ENCODE measurements around the gene GCSH.

The GCSH gene

DNA sequence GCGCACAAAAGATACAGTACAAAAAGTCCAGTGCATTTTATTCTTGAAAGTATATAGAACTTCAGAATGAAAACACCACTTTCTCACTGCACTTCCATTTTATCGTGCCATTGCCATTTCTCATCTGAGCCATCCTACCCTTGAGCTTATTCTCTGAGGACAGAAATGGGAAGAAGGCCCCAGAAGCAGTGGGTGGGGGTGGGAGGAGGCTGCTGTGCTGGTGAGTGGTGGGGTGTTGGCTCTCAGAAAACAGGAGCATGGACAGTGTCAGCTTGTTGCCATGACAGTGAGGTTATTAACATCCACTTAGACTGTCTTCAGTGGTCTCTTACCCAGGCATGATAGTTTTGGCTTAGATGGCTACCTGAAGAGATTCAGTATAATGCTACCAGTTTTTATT is 56.1 kb downstream of the GCSH start:
- no peak for DNase-seq

DNA sequence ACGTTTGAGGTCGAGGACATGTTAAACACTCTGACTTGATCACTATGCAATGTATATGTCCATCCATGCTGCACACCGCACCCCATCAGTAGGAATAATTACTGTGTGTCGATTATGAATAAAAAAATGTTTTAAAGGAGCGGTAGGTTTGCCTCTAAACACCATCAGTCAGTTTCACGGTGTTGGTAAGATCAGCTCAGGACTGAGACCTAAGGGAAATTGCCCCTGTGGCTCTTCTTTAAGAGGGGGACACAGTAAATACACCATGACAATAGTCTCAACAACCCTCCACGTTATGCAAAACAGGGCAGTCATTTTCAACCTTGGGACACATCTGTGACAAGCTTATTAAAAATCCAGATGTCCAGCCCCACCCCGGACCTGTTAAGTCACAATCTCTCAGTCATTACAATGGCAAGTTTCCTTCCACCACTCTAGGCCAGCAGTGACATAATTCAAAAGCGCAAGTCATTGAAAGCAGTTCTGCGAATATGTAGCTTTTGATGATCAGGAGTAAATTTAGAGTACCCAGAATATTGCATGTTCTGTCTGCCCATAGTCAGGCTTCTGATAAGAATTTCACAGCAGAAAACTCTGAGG is 59.3 kb downstream of the GCSH start:
- no peak for DNase-seq

DNA sequence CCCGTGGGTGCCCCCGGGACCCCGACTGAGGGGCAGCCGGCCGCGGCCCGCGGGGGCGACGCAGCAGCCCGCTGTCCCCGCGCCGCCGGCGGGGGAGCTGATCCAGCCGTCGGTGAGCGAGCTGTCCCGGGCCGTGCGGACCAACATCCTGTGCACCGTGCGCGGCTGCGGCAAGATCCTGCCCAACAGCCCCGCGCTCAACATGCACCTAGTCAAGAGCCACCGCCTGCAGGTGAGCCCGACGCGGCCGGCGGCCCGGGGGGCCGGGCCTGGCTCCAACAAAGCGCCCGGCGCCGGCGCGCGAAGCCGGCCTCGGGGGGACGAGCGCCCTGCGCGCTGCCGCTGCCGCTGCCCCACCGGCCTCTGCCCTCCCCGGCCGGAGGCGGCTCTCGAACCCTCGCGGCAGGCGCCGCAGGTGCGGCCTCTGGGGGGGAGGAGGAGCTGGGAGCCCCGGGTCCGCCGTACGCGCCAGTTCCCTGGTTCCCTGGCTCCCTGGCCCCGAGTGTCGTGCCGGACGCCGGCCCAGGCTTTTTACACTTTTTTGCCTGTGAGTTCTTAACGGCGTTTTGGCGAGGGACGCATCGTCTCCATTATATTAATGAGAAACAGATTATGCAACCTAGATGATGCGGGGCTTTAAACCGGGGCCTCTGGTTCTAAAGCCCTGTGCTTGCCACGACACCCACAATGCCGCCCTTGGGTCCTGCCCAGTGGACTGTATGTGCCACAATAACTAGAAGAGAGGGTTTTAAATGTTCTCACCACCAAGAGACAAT is 60.0 kb downstream of the GCSH start:
- no peak for DNase-seq

DNA sequence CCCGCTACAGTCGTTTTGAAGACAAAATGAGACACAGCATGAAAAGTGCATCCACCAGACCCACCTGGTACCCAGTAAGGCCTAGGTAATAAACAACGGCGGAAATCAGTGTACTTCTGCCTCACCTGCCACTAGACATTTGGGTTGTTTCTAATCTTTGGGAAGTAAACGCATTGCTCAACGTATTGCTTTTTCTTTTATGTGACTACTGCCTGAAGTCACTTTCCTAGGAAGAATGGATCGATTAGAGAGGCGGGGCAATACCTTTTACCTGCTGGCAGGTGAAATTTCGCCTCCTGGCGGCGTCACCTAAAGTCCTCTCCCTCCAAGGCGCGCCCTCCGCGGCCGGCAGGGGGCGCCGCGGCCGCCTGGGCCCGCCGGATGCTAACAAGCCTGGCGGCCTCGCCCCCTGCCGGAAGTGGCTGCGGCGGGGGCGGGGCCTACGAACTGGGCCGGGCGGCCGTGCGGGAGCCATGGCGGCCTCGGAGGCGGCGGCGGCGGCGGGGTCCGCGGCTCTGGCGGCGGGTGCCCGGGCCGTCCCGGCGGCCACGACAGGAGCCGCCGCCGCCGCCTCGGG is 60.7 kb downstream of the GCSH start, which contains the start of gene ATMIN:
TSS of gene ATMIN (plus strand) at position 445 of the 577 bp plus-strand sequence. CDS start at position 474, 29 bp downstream.
- DNase-seq = peak; percentile 31

Measured in NCI-H446 treated with DMSO at 0.1 percent for 48 hours (cell line).